ENCODE measurements around the gene CTNNA3. TPM values are rescaled to one million over a fixed set of nuclear protein-coding genes. Genes with fewer than 3 reads are reported as not detected.
"Not testable (repeated sequence)": the region's sequence is repeated elsewhere in the genome, so short reads cannot be mapped to it uniquely, and the experiment has no call there.

CTNNA3 gene
- total RNA-seq, 6 experiments from 2014 or later: 0.19 to 3.6 (median 1.2) TPM

GRCh38 chr10:67221939-67222494, 474.0 kb downstream of the CTNNA3 start:
- DNase-seq (no peak), ATAC-seq (no peak)
- 70% methylated on average over 4 of the region's 4 CpGs for WGBS (ENCODE audit: insufficient coverage, low coverage, low lambda C conversion rate, missing lambda C conversion rate)
- Histone ChIP-seq H3K4me1 (peaks cover 0 to 15% (median 0%) of the 10 kb centered on the region in 4 donors), H3K27me3 (no peaks in the 10 kb centered on the region), H3K4me3 (no peak overlapping the region), H3K9me3 (no peaks in the 10 kb centered on the region), H3K36me3 (no peaks in the 10 kb centered on the region), H3K27ac (no peak overlapping the region)
- no peak for TF ChIP-seq CTCF (IDR thresholded peaks at IDR 0.05)
- no peak for TF ChIP-seq POLR2A (IDR thresholded peaks at IDR 0.05)
- intact Hi-C loops (cut with DNase I): no loop called here

GRCh38 chr10:67211680-67212079, 484.3 kb downstream of the CTNNA3 start:
- peaks cover 0 to 18% (median 5%) of the 10 kb centered on the region in 4 donors for H3K4me1 ChIP-seq
- H3K27ac ChIP-seq: peak overlapping the region in 2 of 3 donors; percentile 59 to 69
- 33% methylated on average over 1 of the region's 1 CpG for WGBS (ENCODE audit: insufficient coverage, low coverage, low lambda C conversion rate, missing lambda C conversion rate)
- DNase-seq (no peak), ATAC-seq (peak; percentile 95 to 99 (median 97))
- H3K4me3 ChIP-seq: no peak overlapping the region
- intact Hi-C loops (cut with DNase I): no loop called here
- no peak for TF ChIP-seq POLR2A (IDR thresholded peaks at IDR 0.05)
- H3K27me3 ChIP-seq: no peaks in the 10 kb centered on the region
- no peaks in the 10 kb centered on the region for H3K9me3 ChIP-seq
- no peaks in the 10 kb centered on the region for H3K36me3 ChIP-seq

- H3K36me3 ChIP-seq; ATAC-seq; H3K9me3 ChIP-seq; H3K27me3 ChIP-seq; DNase-seq; H3K27ac ChIP-seq; H3K4me3 ChIP-seq; intact Hi-C loops (cut with DNase I): not testable (repeated sequence)
- peaks cover 0 to 18% (median 5%) of the 10 kb centered on the region in 4 donors for H3K4me1 ChIP-seq
- WGBS (ENCODE audit: insufficient coverage, low coverage, low lambda C conversion rate, missing lambda C conversion rate): 79% methylated on average over 5 of the region's 6 CpGs
Measured at GRCh38 chr10:67207923-67208322, 488.1 kb downstream of the CTNNA3 start.

GRCh38 chr10:67200913-67201564, 495.0 kb downstream of the CTNNA3 start:
- TF ChIP-seq CTCF (IDR thresholded peaks at IDR 0.05): no peak
- TF ChIP-seq POLR2A (IDR thresholded peaks at IDR 0.05): no peak
- Histone ChIP-seq H3K4me3 (no peak overlapping the region), H3K27me3 (no peaks in the 10 kb centered on the region), H3K36me3 (no peaks in the 10 kb centered on the region), H3K27ac (no peak overlapping the region), H3K9me3 (no peaks in the 10 kb centered on the region), H3K4me1 (no peaks in the 10 kb centered on the region)
- no peak for DNase-seq
- 88% methylated on average over 3 of the region's 3 CpGs for WGBS (ENCODE audit: insufficient coverage, low coverage, low lambda C conversion rate, missing lambda C conversion rate)
- no peak for ATAC-seq
- intact Hi-C loops (cut with DNase I): no loop called here

- Histone ChIP-seq H3K9me3 (no peaks in the 10 kb centered on the region), H3K27ac (no peak overlapping the region), H3K4me1 (no peaks in the 10 kb centered on the region), H3K27me3 (no peaks in the 10 kb centered on the region), H3K36me3 (no peaks in the 10 kb centered on the region), H3K4me3 (no peak overlapping the region)
- TF ChIP-seq CTCF (IDR thresholded peaks at IDR 0.05) (no peak), POLR2A (IDR thresholded peaks at IDR 0.05) (no peak)
- DNase-seq (no peak), ATAC-seq (no peak)
- intact Hi-C loops (cut with DNase I): no loop called here
- WGBS (ENCODE audit: insufficient coverage, low coverage, low lambda C conversion rate, missing lambda C conversion rate): 88% methylated on average over 2 of the region's 2 CpGs
Measured at GRCh38 chr10:67175354-67175753, 520.6 kb downstream of the CTNNA3 start.

All from right lobe of liver (tissue), 6 donors.